Coronary artery (tissue), 2 donors: Measurements from ENCODE around the gene INAFM2.
A peak's percentile ranks its signal among the peaks of the same experiment; 100 is the strongest.

Experiments
- DNase-seq: peaks from one replicate; pipeline ENCODE4 v3.0.0-alpha.2; 2017; ENCODE audit warnings: low spot score
- H3K27ac ChIP-seq, 2 donors: fragments of 200-600 bp; sonication (generic); one replicate each; pipeline ENCODE4 v1.5.1; 2016 to 2019
- H3K4me3 ChIP-seq: fragments of 200-600 bp; sonication (generic); 2 replicates; pipeline ENCODE4 v1.5.1; 2016; ENCODE audit warnings: mild to moderate bottlenecking, moderate library complexity
- TF ChIP-seq, protein P1 (sequence below): fragments of 200-600 bp; sonication (generic); IDR thresholded peaks from one replicate; pipeline ENCODE4 v1.5.1; 2019; ENCODE audit warnings: antibody characterized with exemption

INAFM2 gene

DNA sequence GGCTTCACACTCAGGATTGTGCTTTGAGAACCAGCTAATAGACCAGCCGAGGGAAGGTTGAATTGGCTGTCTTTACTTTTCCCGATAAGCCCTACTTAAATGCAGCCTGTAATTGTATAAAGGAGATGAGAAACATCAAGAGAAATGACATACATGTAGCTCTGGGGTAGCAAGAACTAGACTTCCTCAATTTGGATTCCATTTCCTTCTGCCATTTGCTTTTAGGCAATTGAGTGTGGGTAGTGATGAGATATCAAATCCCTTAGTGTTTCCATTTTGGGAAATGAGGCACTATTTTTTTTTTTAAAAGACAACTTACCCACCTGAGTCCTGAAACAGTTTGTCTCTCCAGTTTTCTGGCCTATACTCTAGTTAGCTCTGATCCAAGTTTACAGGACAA is 2.2 kb downstream of the INAFM2 start:
- H3K27ac ChIP-seq = peak overlapping the region; percentile 95 to 98
- no peak for DNase-seq

DNA sequence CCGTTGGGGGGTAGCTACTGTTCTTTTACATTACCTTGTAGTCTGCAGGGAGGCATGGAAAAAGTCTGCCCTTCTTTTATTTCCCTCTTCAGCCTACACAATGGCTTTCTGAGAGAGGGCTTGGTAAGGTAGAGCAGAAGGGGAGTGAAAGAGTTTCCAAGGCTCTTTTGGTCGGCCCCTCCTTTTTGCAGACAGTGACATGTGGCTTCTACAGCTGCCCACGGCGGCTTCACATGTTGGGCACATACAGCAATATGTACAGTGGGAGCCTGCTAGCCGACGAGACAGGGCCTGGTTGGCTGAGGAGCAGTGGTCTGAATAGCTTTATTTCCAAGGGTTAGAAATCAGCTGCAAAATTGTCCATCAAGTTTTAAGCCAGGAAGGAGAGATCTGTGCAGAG is 4.0 kb downstream of the INAFM2 start:
- Histone ChIP-seq H3K27ac (peak overlapping the region; percentile 95 to 98), H3K4me3 (peak overlapping the region; percentile 98)
- no peak for DNase-seq

More for the DNA sequence above, 2.2 kb downstream of the INAFM2 start:
- peak overlapping the region; percentile 98 for H3K4me3 ChIP-seq
- TF ChIP-seq, protein P1, sequence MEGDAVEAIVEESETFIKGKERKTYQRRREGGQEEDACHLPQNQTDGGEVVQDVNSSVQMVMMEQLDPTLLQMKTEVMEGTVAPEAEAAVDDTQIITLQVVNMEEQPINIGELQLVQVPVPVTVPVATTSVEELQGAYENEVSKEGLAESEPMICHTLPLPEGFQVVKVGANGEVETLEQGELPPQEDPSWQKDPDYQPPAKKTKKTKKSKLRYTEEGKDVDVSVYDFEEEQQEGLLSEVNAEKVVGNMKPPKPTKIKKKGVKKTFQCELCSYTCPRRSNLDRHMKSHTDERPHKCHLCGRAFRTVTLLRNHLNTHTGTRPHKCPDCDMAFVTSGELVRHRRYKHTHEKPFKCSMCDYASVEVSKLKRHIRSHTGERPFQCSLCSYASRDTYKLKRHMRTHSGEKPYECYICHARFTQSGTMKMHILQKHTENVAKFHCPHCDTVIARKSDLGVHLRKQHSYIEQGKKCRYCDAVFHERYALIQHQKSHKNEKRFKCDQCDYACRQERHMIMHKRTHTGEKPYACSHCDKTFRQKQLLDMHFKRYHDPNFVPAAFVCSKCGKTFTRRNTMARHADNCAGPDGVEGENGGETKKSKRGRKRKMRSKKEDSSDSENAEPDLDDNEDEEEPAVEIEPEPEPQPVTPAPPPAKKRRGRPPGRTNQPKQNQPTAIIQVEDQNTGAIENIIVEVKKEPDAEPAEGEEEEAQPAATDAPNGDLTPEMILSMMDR = no peak

DNA sequence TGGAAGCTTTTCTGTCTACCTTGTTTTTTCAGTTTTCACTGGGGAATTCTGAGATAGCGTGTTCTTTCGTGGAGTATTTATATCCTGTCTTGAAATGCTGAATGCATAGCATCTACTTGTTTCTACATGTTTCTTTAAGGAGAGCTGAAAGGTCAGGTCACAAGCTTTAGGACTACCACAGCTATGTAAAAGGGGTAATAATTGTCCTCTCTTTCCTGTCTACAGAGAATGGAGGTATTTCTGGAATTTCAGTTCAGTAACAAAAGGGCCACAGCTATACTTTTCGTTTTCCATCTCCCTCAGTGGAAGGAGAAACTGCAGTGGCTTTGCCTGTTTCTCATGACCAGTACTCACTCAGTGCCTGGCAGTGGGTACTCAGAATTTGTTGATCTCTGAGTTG is 4.7 kb downstream of the INAFM2 start:
- DNase-seq = no peak
- peak overlapping the region; percentile 95 to 98 for H3K27ac ChIP-seq
- H3K4me3 ChIP-seq = peak overlapping the region; percentile 98
- TF ChIP-seq, protein P1 = no peak

More for the DNA sequence above, 4.0 kb downstream of the INAFM2 start:
- TF ChIP-seq, protein P1 = no peak

DNA sequence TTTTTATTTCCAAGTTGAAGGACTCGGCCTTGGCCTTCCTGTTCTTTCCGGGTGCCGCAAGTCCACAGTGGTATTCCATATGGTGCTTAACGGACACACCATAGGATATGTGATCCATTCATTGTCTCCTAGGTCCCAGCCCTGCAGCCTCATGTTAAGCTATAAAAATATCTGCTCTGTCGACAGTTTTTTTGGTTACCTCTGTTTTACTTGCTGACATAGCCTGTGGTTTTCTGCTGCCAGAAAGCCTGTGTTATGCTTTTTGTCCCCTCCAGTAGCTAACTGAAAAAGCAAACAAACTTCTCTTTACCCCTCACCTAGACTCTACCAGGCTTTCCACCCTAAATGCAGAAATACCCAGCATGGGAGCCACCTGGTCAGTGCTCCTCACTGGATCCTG is 5.3 kb downstream of the INAFM2 start:
- peak overlapping the region; percentile 95 to 98 for H3K27ac ChIP-seq
- no peak for DNase-seq
- TF ChIP-seq, protein P1 = no peak
- peak overlapping the region; percentile 98 for H3K4me3 ChIP-seq

DNA sequence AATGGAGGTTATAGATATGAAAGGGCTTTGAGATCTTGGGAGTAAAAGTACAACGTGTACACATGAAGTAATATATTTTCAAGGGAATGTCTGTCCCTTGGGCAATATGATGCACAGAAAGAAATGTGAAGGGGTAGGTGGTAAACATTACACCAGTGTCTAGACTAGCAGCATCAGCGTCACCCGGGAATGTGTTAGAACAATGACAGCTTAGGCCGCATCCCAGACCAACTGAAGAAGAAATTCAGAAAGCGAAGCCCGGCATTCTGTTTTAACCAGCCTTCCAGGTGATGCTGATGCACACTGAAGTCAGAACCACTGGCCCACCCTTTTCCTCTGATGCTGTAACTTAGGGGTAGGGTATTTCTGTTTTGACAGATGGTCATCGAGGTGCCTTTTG is 6.3 kb downstream of the INAFM2 start:
- TF ChIP-seq, protein P1 = no peak
- Histone ChIP-seq H3K4me3 (peak overlapping the region; percentile 18), H3K27ac (peak overlapping the region; percentile 95 to 98)
- no peak for DNase-seq

DNA sequence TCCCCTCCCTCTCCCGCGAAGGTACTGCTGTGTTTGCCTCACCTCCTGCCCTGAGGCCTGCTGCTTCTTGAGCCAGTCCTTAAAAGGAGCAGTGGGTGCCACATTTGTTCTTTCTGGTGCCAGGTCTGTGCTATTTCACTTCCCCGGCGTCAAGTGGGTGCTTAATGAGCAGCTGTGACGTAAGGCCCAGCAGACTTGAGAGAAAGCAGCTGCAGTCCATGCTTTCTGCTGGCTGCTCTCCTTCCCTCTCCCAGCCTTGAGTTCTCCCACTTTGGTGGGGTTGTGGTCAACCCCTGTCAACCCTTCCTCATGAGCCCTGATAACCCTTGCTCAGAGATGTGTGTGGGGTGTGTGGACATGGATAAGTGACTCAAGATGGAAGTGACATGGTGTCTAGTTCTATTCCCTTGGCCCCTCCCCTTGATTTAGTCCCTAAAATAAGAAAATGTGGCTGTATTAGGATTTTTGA is 6.9 kb downstream of the INAFM2 start:
- no peak for DNase-seq
- Histone ChIP-seq H3K4me3 (peak overlapping the region; percentile 18), H3K27ac (peak overlapping the region; percentile 95 to 98)
- TF ChIP-seq, protein P1 = no peak

DNA sequence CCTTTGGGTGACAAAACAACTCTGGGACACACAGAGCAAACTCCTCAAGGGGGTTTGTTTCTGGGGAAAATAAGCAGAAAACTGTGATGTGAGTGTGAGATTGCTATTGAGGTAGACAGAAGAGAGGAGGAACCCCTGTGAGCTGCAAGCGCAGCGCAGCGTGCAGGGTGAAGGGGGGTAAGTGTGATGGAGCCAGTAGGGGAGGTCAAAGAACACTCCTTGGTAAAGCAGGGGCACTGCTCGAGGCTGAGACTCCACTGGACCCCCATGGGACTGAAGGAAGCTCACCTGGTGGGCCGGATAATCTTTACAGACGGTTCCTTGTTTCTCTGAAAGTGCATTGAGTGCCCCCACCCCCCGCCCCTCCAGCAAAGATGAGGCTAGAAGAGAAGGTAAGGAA is 7.5 kb downstream of the INAFM2 start:
- Histone ChIP-seq H3K27ac (peak overlapping the region; percentile 95 to 98), H3K4me3 (no peak overlapping the region)
- no peak for DNase-seq
- TF ChIP-seq, protein P1 = no peak
